HCT116 (cell line): Measurements from ENCODE around the gene SIPA1L3.

Experiments
- CBX3 ChIP-seq: IDR thresholded peaks from 2 replicates; pipeline ENCODE4 v1.6.1; 2012; ENCODE audit warnings: low read depth
- ZNF274 ChIP-seq: fragments of 200-500 bp; sonication (Bioruptor generic); IDR thresholded peaks from 2 replicates; pipeline ENCODE4 v1.6.1; 2014; ENCODE audit warnings: mild to moderate bottlenecking, low read depth, low read length, inconsistent platforms
- TF ChIP-seq, protein P1 (sequence below), 3 experiments: fragments of 200-600 bp in 1 of 3; sonication (generic) in 1 of 3; IDR thresholded peaks in 2 of 3; conservative IDR thresholded peaks in 1 of 3; 2 replicates each; pipeline ENCODE4 v1.5.1; 2012 to 2017; ENCODE audit warnings: low read depth in 2 of 3, low read length in 2 of 3, antibody characterized with exemption in 1 of 3, borderline replicate concordance in 1 of 3, control low read depth in 1 of 3, mild to moderate bottlenecking in 1 of 3, mixed read lengths in 1 of 3, mixed run types in 1 of 3, moderate library complexity in 1 of 3; ENCODE audit not compliant: insufficient read depth in 1 of 3
- TF ChIP-seq, protein P2 (sequence below): IDR thresholded peaks from 2 replicates; pipeline ENCODE4 v1.6.1; 2012; ENCODE audit warnings: low read depth

DNA sequence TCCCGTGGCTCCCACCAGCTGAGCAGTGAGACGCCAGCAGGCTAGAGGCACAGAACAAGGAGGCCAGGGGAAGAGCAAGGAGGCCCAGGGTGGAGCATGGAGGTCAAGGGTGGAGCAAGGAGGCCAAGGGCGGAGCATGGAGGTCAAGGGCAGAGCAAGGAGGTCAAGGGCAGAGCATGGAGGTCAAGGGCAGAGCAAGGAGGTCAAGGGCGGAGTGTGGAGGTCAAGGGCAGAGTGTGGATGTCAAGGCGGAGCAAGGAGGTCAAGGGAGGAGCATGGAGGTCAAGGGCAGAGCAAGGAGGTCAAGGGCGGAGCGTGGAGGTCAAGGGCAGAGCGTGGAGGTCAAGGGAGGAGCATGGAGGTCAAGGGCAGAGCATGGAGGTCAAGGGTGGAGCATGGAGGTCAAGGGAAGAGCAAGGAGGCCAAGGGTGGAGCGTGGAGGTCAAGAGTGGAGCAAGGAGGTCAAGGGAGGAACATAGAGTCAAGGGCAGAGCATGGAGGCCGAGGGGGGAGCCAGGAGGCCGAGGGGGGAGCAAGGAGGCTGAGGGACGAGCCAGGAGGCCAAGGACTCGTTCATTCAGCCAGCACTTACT is 289.3 kb downstream of the SIPA1L3 start:
- TF ChIP-seq, protein P1, sequence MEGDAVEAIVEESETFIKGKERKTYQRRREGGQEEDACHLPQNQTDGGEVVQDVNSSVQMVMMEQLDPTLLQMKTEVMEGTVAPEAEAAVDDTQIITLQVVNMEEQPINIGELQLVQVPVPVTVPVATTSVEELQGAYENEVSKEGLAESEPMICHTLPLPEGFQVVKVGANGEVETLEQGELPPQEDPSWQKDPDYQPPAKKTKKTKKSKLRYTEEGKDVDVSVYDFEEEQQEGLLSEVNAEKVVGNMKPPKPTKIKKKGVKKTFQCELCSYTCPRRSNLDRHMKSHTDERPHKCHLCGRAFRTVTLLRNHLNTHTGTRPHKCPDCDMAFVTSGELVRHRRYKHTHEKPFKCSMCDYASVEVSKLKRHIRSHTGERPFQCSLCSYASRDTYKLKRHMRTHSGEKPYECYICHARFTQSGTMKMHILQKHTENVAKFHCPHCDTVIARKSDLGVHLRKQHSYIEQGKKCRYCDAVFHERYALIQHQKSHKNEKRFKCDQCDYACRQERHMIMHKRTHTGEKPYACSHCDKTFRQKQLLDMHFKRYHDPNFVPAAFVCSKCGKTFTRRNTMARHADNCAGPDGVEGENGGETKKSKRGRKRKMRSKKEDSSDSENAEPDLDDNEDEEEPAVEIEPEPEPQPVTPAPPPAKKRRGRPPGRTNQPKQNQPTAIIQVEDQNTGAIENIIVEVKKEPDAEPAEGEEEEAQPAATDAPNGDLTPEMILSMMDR (IDR thresholded peaks at IDR 0.05 in 2 of 3, conservative IDR thresholded peaks at IDR 0.05 in 1 of 3; ENCODE audit: borderline replicate concordance in 1 of 3, insufficient read depth in 1 of 3, low read depth in 2 of 3, low read length in 2 of 3) = no peak
- TF ChIP-seq ZNF274 (no peak), CBX3 (no peak)
- TF ChIP-seq, protein P2, sequence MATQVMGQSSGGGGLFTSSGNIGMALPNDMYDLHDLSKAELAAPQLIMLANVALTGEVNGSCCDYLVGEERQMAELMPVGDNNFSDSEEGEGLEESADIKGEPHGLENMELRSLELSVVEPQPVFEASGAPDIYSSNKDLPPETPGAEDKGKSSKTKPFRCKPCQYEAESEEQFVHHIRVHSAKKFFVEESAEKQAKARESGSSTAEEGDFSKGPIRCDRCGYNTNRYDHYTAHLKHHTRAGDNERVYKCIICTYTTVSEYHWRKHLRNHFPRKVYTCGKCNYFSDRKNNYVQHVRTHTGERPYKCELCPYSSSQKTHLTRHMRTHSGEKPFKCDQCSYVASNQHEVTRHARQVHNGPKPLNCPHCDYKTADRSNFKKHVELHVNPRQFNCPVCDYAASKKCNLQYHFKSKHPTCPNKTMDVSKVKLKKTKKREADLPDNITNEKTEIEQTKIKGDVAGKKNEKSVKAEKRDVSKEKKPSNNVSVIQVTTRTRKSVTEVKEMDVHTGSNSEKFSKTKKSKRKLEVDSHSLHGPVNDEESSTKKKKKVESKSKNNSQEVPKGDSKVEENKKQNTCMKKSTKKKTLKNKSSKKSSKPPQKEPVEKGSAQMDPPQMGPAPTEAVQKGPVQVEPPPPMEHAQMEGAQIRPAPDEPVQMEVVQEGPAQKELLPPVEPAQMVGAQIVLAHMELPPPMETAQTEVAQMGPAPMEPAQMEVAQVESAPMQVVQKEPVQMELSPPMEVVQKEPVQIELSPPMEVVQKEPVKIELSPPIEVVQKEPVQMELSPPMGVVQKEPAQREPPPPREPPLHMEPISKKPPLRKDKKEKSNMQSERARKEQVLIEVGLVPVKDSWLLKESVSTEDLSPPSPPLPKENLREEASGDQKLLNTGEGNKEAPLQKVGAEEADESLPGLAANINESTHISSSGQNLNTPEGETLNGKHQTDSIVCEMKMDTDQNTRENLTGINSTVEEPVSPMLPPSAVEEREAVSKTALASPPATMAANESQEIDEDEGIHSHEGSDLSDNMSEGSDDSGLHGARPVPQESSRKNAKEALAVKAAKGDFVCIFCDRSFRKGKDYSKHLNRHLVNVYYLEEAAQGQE = no peak
